H1 (cell line): Measurements from ENCODE around the gene TOMM40L. TPM values are rescaled to one million over a fixed set of nuclear protein-coding genes. Genes with fewer than 3 reads are reported as not detected.

ENCODE experiments used
- ASH2L ChIP-seq: fragments of 200-600, 300-600 bp; sonication (generic); IDR thresholded peaks from one replicate; pipeline ENCODE4 v1.7.1; 2017; ENCODE audit warnings: low read length
- BACH1 ChIP-seq: IDR thresholded peaks from 2 replicates; pipeline ENCODE4 v1.6.1; 2012; ENCODE audit warnings: low read length, improper control_type of control experiment
- BRCA1 ChIP-seq: IDR thresholded peaks from 2 replicates; pipeline ENCODE4 v1.6.1; 2012; ENCODE audit warnings: low read depth, low read length, improper control_type of control experiment
- CEBPB ChIP-seq: IDR thresholded peaks from 2 replicates; pipeline ENCODE4 v1.6.1; 2012; ENCODE audit warnings: low read depth, low read length
- CHD1 ChIP-seq: IDR thresholded peaks from 2 replicates; pipeline ENCODE4 v1.6.1; 2012; ENCODE audit warnings: low read depth, low read length, improper control_type of control experiment
- CHD2 ChIP-seq: IDR thresholded peaks from 2 replicates; pipeline ENCODE4 v1.6.1; 2012; ENCODE audit warnings: low read length, improper control_type of control experiment
- CTCF ChIP-seq, 3 experiments: IDR thresholded peaks; 1 replicate in 2 of 3; 2 replicates in 1 of 3; pipeline versions ENCODE4 v1.5.1 to v1.6.1; 2011; ENCODE audit warnings: low read length in 3 of 3, mild to moderate bottlenecking in 3 of 3, inconsistent platforms in 2 of 3, low read depth in 1 of 3, moderate library complexity in 1 of 3; ENCODE audit not compliant: insufficient read depth in 1 of 3; ENCODE audit errors: control extremely low read depth in 1 of 3
- EZH2 ChIP-seq: fragments of 200-600 bp; sonication (generic); IDR thresholded peaks from 2 replicates; pipeline ENCODE4 v1.7.1; 2012; ENCODE audit warnings: low read depth, mild to moderate bottlenecking, moderate library complexity, low read length, inconsistent platforms; ENCODE audit not compliant: severe bottlenecking
- HDAC2 ChIP-seq, 2 experiments: fragments of 300-600 bp in 1 of 2; sonication (generic) in 1 of 2; IDR thresholded peaks; 2 replicates each; pipeline ENCODE4 v1.6.1; 2011 to 2012; ENCODE audit warnings: low read depth in 2 of 2, low read length in 2 of 2, mild to moderate bottlenecking in 2 of 2, moderate library complexity in 2 of 2, borderline replicate concordance in 1 of 2, inconsistent platforms in 1 of 2
- HDAC6 ChIP-seq: IDR thresholded peaks from one replicate; pipeline ENCODE4 v1.7.1; 2012; ENCODE audit warnings: low read depth, mild to moderate bottlenecking, inconsistent platforms, low read length, moderate library complexity
- KDM5A ChIP-seq: fragments of 200-600 bp; IDR thresholded peaks from 2 replicates; pipeline ENCODE4 v1.7.1; 2012; ENCODE audit warnings: mild to moderate bottlenecking, low read length, inconsistent platforms, mixed read lengths
- PHF8 ChIP-seq: fragments of 200-600 bp; sonication (generic); conservative IDR thresholded peaks from 2 replicates; pipeline ENCODE4 v1.7.1; 2012; ENCODE audit warnings: low read depth, mild to moderate bottlenecking, inconsistent platforms, low read length, moderate library complexity
- POLR2A ChIP-seq, 2 experiments: IDR thresholded peaks; 1 replicate in 1 of 2; 2 replicates in 1 of 2; pipeline ENCODE4 v1.6.1; 2011; ENCODE audit warnings: low read depth in 2 of 2, low read length in 2 of 2, mild to moderate bottlenecking in 2 of 2; ENCODE audit errors: control extremely low read depth in 1 of 2
- POLR2AphosphoS5 ChIP-seq: IDR thresholded peaks from 2 replicates; pipeline ENCODE4 v1.6.1; 2011; ENCODE audit warnings: low read depth, low read length
- RAD21 ChIP-seq, 2 experiments: IDR thresholded peaks in 1 of 2; conservative IDR thresholded peaks in 1 of 2; 2 replicates each; pipeline ENCODE4 v1.6.1; 2011; ENCODE audit warnings: low read depth in 2 of 2, low read length in 2 of 2, improper control_type of control experiment in 1 of 2, inconsistent platforms in 1 of 2, mild to moderate bottlenecking in 1 of 2, moderate library complexity in 1 of 2
- RNF2 ChIP-seq: fragments of 200-900, 300-1000 bp; sonication (generic); IDR thresholded peaks from 2 replicates; pipeline ENCODE4 v1.7.1; 2016; ENCODE audit warnings: borderline replicate concordance, low read depth, mild to moderate bottlenecking, antibody characterized with exemption, low read length; ENCODE audit not compliant: poor library complexity, severe bottlenecking; ENCODE audit errors: missing control alignments
- SRF ChIP-seq: IDR thresholded peaks from 2 replicates; pipeline ENCODE4 v1.6.1; 2011; ENCODE audit warnings: mild to moderate bottlenecking, low read depth, low read length, moderate library complexity
- TAF1 ChIP-seq: IDR thresholded peaks from 2 replicates; pipeline ENCODE4 v1.6.1; 2011; ENCODE audit warnings: mild to moderate bottlenecking, low read depth, low read length
- TBP ChIP-seq: IDR thresholded peaks from 2 replicates; pipeline ENCODE4 v1.6.1; 2011; ENCODE audit warnings: low read depth, low read length, improper control_type of control experiment
- TCF12 ChIP-seq: IDR thresholded peaks from 2 replicates; pipeline ENCODE4 v1.6.1; 2011; ENCODE audit warnings: low read depth, mild to moderate bottlenecking, low read length
- YY1 ChIP-seq: IDR thresholded peaks from 2 replicates; pipeline ENCODE4 v1.6.1; 2011; ENCODE audit warnings: low read depth, mild to moderate bottlenecking, low read length
- polyA plus RNA-seq, 7 experiments: library from polyadenylated mRNA; depleted of rRNA in 3 of 7; stranded (reverse) in 5 of 7; unstranded in 2 of 7; fragments of >200 nt in 5 of 7; fragments of 200-250 nt in 2 of 7; gene quantifications; 1 replicate in 5 of 7; 2 replicates in 1 of 7; 4 replicates in 1 of 7; pipeline versions ENCODE4 v1.2.1 to v1.2.3, GENCODE V29; 2011 to 2013; ENCODE audit warnings: missing spikeins in 2 of 7, mixed read lengths in 2 of 7
- total RNA-seq: library from RNA; stranded (reverse); fragmentation: NEBNext Ultra II Directional; extraction: Animal tissue kit (Norgen Biotek cat#: 25700); gene quantifications from 2 replicates; pipeline ENCODE4 v1.2.1, GENCODE V29; 2021

The TOMM40L gene
- total and polyA plus RNA-seq, 2 of the 8 experiments (the other 6 are each of a cell fraction or from before 2014, with no cell fraction given) = 11.4 to 15.0 TPM

GRCh38 chr1:161201836-161202712 is 23.8 kb upstream of the TOMM40L start, which contains the start of gene NDUFS2 (continued):
- TF ChIP-seq CTCF (IDR thresholded peaks at IDR 0.05; ENCODE audit: control extremely low read depth in 1 of 3, insufficient read depth in 1 of 3, low read depth in 1 of 3, low read length in 3 of 3) (peak; percentile 31 to 62 (median 49)), TBP (peak; percentile 94), POLR2A (IDR thresholded peaks at IDR 0.05; ENCODE audit: control extremely low read depth in 1 of 2, low read depth in 2 of 2, low read length in 2 of 2) (peak; percentile 97 to 99), RNF2 (no peak), EZH2 (no peak), TAF1 (peak; percentile 99), RAD21 (IDR thresholded peaks at IDR 0.05 in 1 of 2, conservative IDR thresholded peaks at IDR 0.05 in 1 of 2; ENCODE audit: low read depth in 2 of 2, low read length in 2 of 2) (peak in 1 of 2 experiments; percentile 23; a peak in 1 of 4 replicates), CEBPB (peak; percentile 9; the same call in 1 of the 2 replicates), TCF12 (0 out of 2 replicates have a peak, but pooled peaks have one; percentile 37), ASH2L (peak; percentile 93), CHD1 (peak; percentile 27; the same call in 1 of the 2 replicates), KDM5A (peak; percentile 65), PHF8 (peak; percentile 97), BACH1 (peak; percentile 35), POLR2AphosphoS5 (peak; percentile 92), BRCA1 (peak; percentile 18; the same call in 1 of the 2 replicates), SRF (no peak), YY1 (peak; percentile 100), HDAC6 (no peak), HDAC2 (IDR thresholded peaks at IDR 0.05; ENCODE audit: borderline replicate concordance in 1 of 2, low read depth in 2 of 2, low read length in 2 of 2) (peak in 1 of 2 experiments; percentile 54; a peak in 1 of 4 replicates), CHD2 (0 out of 2 replicates have a peak, but pooled peaks have one; percentile 39)
